HG03571 (cell line): ENCODE results near the gene BCDIN3D.
"Not testable (repeated sequence)": the region's sequence is repeated elsewhere in the genome, so short reads cannot be mapped to it uniquely, and the experiment has no call there.

Experiments used
- ATAC-seq: cut with Tn5 transposase; IDR thresholded peaks from one replicate; pipeline ENCODE4 v1.9.1; 2021; ENCODE audit not compliant: unreplicated experiment

The BCDIN3D gene

GRCh38 chr12:49877066-49877465 lies 34.2 kb upstream of the BCDIN3D start:
- no peak for ATAC-seq

GRCh38 chr12:49876070-49876469 lies 33.2 kb upstream of the BCDIN3D start:
- no peak for ATAC-seq

- ATAC-seq = no peak
These were observed 32.3 kb upstream of the BCDIN3D start for GRCh38 chr12:49875115-49875720.

GRCh38 chr12:49874142-49874897 lies 31.4 kb upstream of the BCDIN3D start:
- no peak for ATAC-seq

DNA sequence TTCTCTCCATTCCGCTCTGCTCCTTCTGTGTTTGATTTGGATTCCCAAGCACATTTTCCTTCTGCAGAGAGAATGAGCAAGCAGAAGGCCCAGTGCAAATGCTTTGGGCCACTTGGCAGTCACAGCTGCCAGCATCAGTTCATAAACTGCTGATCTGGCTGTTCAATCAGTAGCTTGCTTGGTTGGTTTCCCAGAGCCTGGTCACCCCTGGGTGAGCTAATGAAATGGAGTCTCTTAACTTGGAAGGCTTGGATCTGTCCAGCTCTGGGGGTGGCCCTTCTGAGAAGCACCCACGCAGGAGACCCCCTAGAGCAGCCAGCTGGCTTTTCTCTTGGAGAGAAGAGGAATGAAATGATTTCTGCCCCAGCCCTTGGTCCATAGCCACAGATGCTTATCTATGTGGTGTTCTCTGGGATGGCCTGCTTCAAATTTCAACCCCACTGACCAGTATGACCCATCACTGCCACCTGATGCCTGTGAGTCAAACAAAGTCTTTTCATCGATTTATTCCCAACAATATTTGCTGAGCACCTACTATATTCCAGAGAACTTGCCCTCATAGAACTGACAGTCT lies 30.5 kb upstream of the BCDIN3D start:
- no peak for ATAC-seq

GRCh38 chr12:49872781-49873181 lies 29.9 kb upstream of the BCDIN3D start:
- ATAC-seq = no peak

DNA sequence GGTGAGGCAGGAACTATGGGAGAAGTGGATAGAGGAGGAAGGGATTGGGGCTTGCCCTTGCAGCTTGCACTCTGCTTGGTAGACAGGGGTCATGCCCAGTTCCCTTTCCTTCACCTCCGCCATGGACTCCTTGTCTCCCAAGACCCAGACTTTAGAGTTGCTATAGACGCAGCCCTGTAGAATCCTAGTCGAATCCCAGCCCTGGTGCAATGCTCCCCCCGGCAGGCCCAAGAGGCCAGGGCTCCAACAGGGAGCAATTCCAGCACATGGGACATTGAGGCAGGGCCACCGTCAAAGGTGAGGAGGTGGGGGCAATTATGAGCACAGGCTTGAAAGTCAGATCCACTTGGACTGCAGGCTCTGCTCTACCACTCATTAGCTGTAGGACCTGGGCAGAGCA lies 29.5 kb upstream of the BCDIN3D start:
- ATAC-seq = no peak

- ATAC-seq = not testable (repeated sequence)
These were observed 28.9 kb upstream of the BCDIN3D start for GRCh38 chr12:49871811-49872251.

GRCh38 chr12:49871263-49871561 lies 28.3 kb upstream of the BCDIN3D start:
- no peak for ATAC-seq

- ATAC-seq = no peak
These were observed 27.8 kb upstream of the BCDIN3D start for GRCh38 chr12:49870501-49871262.

DNA sequence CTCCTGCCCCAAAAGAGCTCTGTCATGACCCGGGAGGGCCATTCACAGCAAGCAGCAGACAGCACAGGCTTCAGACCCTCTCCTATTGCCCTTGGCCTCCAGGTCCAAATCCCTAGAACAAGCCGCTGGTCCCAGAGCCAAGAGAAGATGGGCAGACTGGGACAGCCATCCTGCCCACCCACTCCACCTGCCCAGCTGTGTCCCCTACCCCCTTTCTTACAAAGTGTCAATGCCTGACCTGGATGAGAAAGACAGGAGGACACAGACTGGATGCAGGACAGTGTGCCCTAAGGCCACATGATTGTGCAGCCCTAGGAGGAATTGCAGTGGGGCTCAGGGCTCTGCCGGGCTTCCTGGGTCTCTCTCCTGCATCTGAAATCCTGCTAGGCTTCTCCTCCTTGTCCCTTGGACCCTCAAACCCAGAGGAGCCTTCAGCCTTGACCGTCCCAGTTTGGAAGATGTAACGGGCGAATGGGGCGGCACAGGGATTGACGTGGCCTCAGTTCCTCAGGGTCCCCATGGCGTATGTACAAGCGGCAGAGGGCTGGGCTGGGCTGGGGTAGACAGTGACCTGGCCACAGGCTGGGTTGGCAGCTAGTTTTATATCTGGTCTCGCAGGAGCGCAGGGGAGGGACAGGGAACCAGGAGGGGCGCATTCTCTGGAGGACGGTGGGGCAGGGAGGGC lies 27.1 kb upstream of the BCDIN3D start:
- no peak for ATAC-seq

- no peak for ATAC-seq
These were observed 26.3 kb upstream of the BCDIN3D start for GRCh38 chr12:49868952-49869815.

DNA sequence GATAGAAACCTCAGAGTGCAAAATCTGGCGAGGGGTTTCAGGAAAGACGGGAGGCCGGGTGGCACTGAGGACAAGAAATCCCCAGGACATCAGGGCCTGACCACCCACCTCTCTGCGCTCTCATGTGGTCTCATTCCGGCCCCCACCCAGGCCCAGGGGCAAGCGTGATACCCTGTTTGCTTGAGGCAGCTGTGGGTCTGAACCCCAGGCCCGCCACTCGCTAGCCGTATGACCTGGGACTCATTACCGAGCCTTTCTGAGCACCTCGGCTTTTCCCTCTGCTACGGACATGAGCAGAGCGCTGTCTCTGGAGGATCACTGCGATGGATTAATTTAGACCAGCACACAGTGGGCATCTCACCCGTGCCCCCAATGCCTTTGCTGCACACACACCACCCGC lies 25.5 kb upstream of the BCDIN3D start:
- ATAC-seq = no peak

DNA sequence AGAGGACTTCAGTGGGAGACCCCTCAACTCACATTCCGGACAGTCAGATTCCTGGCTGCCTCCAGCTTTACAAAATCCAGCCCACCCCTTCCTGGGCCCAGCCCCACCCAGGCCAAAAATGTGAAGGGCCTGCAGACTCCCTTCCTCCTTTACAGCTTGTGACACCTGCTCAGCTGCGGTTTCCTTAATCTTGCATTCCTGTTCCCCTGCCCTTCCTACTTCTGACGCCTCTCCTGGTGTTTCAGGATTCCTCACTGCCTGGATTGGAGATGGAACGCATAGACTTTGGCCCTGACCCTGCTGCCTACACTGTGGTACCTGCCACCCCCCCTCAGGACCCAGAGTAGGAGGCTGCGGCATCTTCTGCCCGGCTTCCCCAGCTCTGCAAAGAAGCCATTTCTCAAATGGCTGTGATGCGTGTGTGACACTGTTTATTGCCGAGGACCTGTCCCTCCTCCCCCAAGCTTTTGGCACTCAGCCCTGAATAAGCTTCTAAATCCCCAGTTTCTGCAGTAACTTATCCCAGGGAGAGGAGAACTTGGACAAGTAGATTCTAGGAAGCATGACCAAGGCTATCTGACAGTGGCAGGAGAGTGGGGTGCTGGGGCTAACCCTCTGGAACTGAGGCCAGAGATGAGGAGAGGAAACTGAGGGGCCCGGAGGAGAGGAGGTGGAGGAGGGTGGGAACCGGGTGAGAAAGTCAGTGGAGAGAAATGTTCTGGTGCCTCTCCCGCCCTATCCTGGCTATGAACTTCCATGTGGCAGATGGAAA lies 24.9 kb upstream of the BCDIN3D start:
- ATAC-seq = no peak

GRCh38 chr12:49866859-49867569 lies 24.1 kb upstream of the BCDIN3D start:
- no peak for ATAC-seq

DNA sequence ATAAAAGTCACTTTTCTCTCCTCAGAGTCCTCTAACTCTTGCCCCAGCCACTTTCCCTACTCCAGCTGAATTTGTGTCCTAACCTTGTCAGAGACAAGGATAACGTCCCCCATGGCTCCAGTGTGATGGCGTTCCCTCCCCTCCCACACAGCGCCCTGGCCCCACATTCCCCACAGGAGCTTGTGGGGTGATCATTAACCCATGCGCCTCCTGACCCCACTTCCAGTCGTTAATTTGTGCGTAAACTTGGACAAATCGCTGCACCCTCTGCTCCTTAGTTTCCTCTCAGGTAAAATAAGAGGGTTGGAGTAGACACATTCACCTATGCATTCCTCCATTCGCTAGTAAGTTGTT lies 22.9 kb upstream of the BCDIN3D start:
- no peak for ATAC-seq

GRCh38 chr12:49865109-49865781 lies 22.3 kb upstream of the BCDIN3D start:
- ATAC-seq = no peak

DNA sequence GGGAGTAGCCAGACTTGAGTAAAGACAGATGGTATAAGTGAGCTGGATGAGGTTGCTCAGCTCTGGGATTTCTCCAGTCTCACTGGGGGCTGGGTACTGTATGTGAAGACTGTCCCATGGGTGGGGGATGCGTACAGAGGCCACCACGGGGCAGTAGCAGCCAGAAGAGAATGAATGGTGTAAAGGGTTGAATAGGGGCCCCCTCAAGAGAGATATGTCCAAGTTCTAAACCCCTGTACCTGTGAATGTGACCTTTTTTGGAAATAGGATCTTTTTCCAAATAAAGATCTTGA lies 21.8 kb upstream of the BCDIN3D start:
- ATAC-seq = no peak
